DND-41 (cell line): ENCODE results near the gene SLC23A2.

Experiments
- ATAC-seq: fragments of 200-7000 bp; cut with Tn5 transposase; 3 replicates; pipeline ENCODE4 v1.9.1; 2021; ENCODE audit warnings: low read depth; ENCODE audit not compliant: insufficient read depth
- DNase-seq: peaks from one replicate; pipeline ENCODE4 v3.0.0-alpha.2; 2020
- H2AFZ ChIP-seq: 2 replicates; pipeline ENCODE4 v1.6.0; 2012; ENCODE audit warnings: low read depth, low read length
- H3K27ac ChIP-seq: 2 replicates; pipeline ENCODE4 v1.5.1; 2012; ENCODE audit warnings: low read length, inconsistent platforms
- H3K27me3 ChIP-seq: fragments of 200-600 bp; sonication (generic); 2 replicates; pipeline ENCODE4 v1.6.0; 2012; ENCODE audit warnings: low read length, mild to moderate bottlenecking, inconsistent platforms; ENCODE audit not compliant: insufficient read depth, poor library complexity
- H3K36me3 ChIP-seq: 2 replicates; pipeline ENCODE4 v1.5.1; 2012; ENCODE audit warnings: low read length, inconsistent platforms; ENCODE audit not compliant: insufficient read depth
- H3K4me1 ChIP-seq: 2 replicates; pipeline ENCODE4 v1.5.1; 2012; ENCODE audit warnings: mild to moderate bottlenecking, low read length; ENCODE audit not compliant: insufficient read depth
- H3K4me2 ChIP-seq: 2 replicates; pipeline ENCODE4 v1.6.0; 2012; ENCODE audit warnings: mild to moderate bottlenecking, moderate library complexity, low read length, inconsistent platforms; ENCODE audit not compliant: insufficient read depth
- H3K4me3 ChIP-seq, 2 experiments: fragments of 200-600 bp in 1 of 2; shearing (Covaris generic) in 1 of 2; 2 replicates each; pipeline ENCODE4 v1.5.1; 2012 to 2016; ENCODE audit warnings: inconsistent platforms in 2 of 2, low read length in 2 of 2, mild to moderate bottlenecking in 2 of 2, low read depth in 1 of 2, moderate library complexity in 1 of 2
- H3K79me2 ChIP-seq: 2 replicates; pipeline ENCODE4 v1.6.0; 2012; ENCODE audit warnings: low read length, inconsistent platforms; ENCODE audit not compliant: insufficient read depth
- H3K9ac ChIP-seq: 2 replicates; pipeline ENCODE4 v1.6.0; 2012; ENCODE audit warnings: low read depth, mild to moderate bottlenecking, inconsistent platforms, low read length, moderate library complexity
- H3K9me3 ChIP-seq: 2 replicates; pipeline ENCODE4 v1.5.1; 2012; ENCODE audit warnings: low read length, moderate library complexity, mild to moderate bottlenecking, inconsistent platforms; ENCODE audit not compliant: insufficient read depth, severe bottlenecking
- H4K20me1 ChIP-seq: 2 replicates; pipeline ENCODE4 v1.6.0; 2012; ENCODE audit warnings: low read length; ENCODE audit not compliant: insufficient read depth
- EZH2 ChIP-seq: IDR thresholded peaks from 3 replicates; pipeline ENCODE4 v1.6.1; 2012; ENCODE audit warnings: borderline replicate concordance, low read depth, mild to moderate bottlenecking, moderate library complexity, low read length, inconsistent platforms; ENCODE audit not compliant: severe bottlenecking
- TF ChIP-seq, protein P1 (sequence below): IDR thresholded peaks from 2 replicates; pipeline ENCODE4 v1.5.1; 2012; ENCODE audit warnings: borderline replicate concordance, low read length, moderate library complexity, mild to moderate bottlenecking; ENCODE audit not compliant: poor library complexity, severe bottlenecking; ENCODE audit errors: extremely low read depth

The SLC23A2 gene

GRCh38 chr20:4946986-4947385 lies 54.3 kb downstream of the SLC23A2 start:
- Histone ChIP-seq H3K79me2 (peaks cover 41% of the 10 kb centered on the region), H3K36me3 (peaks cover 23% of the 10 kb centered on the region), H2AFZ (no peak overlapping the region), H3K4me2 (no peak overlapping the region), H3K4me1 (no peaks in the 10 kb centered on the region), H4K20me1 (peaks cover 39% of the 10 kb centered on the region; the same call in 1 of the 2 replicates), H3K9ac (no peak overlapping the region), H3K4me3 (no peak overlapping the region), H3K27me3 (no peaks in the 10 kb centered on the region), H3K27ac (no peak overlapping the region), H3K9me3 (no peaks in the 10 kb centered on the region)
- DNase-seq, result no peak
- TF ChIP-seq, protein P1, sequence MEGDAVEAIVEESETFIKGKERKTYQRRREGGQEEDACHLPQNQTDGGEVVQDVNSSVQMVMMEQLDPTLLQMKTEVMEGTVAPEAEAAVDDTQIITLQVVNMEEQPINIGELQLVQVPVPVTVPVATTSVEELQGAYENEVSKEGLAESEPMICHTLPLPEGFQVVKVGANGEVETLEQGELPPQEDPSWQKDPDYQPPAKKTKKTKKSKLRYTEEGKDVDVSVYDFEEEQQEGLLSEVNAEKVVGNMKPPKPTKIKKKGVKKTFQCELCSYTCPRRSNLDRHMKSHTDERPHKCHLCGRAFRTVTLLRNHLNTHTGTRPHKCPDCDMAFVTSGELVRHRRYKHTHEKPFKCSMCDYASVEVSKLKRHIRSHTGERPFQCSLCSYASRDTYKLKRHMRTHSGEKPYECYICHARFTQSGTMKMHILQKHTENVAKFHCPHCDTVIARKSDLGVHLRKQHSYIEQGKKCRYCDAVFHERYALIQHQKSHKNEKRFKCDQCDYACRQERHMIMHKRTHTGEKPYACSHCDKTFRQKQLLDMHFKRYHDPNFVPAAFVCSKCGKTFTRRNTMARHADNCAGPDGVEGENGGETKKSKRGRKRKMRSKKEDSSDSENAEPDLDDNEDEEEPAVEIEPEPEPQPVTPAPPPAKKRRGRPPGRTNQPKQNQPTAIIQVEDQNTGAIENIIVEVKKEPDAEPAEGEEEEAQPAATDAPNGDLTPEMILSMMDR, result no peak
- TF ChIP-seq EZH2, result no peak
- ATAC-seq, result no peak

GRCh38 chr20:4946585-4946984 lies 54.7 kb downstream of the SLC23A2 start:
- Histone ChIP-seq H3K27ac (no peak overlapping the region), H3K4me1 (no peaks in the 10 kb centered on the region), H3K9ac (no peak overlapping the region), H3K27me3 (no peaks in the 10 kb centered on the region), H4K20me1 (peaks cover 39% of the 10 kb centered on the region; the same call in 1 of the 2 replicates), H2AFZ (no peak overlapping the region), H3K36me3 (peaks cover 23% of the 10 kb centered on the region), H3K4me3 (no peak overlapping the region), H3K9me3 (no peaks in the 10 kb centered on the region), H3K4me2 (no peak overlapping the region), H3K79me2 (peaks cover 45% of the 10 kb centered on the region)
- ATAC-seq (no peak), DNase-seq (no peak)
- TF ChIP-seq EZH2, result no peak
- TF ChIP-seq, protein P1, result no peak

- Histone ChIP-seq H3K4me2 (no peak overlapping the region), H3K4me1 (no peaks in the 10 kb centered on the region), H3K9ac (no peak overlapping the region), H3K27ac (no peak overlapping the region), H3K36me3 (peaks cover 16% of the 10 kb centered on the region), H2AFZ (no peak overlapping the region), H3K27me3 (no peaks in the 10 kb centered on the region), H3K9me3 (no peaks in the 10 kb centered on the region), H3K79me2 (peaks cover 48% of the 10 kb centered on the region), H4K20me1 (peaks cover 32% of the 10 kb centered on the region; the same call in 1 of the 2 replicates), H3K4me3 (no peak overlapping the region)
- no peak for ATAC-seq
- TF ChIP-seq, protein P1, result no peak
- no peak for TF ChIP-seq EZH2
- no peak for DNase-seq
These were observed 56.6 kb downstream of the SLC23A2 start for GRCh38 chr20:4944518-4945313.
